ENCODE results near the gene CHPT1.
"Not testable (repeated sequence)": the region's sequence is repeated elsewhere in the genome, so short reads cannot be mapped to it uniquely, and the experiment has no call there.

CHPT1 gene

GRCh38 chr12:101681627-101682026 is 15.8 kb upstream of the CHPT1 start:
- in situ Hi-C loops (cut with MboI; ENCODE audit: low sequenced_read_pairs): not testable (repeated sequence)

GRCh38 chr12:101685092-101685491 is 12.3 kb upstream of the CHPT1 start:
- in situ Hi-C loops (cut with MboI; ENCODE audit: low sequenced_read_pairs): no loop called here

- in situ Hi-C loops (cut with MboI; ENCODE audit: low sequenced_read_pairs): no loop called here
Observed at GRCh38 chr12:101686176-101686575, 11.3 kb upstream of the CHPT1 start.

GRCh38 chr12:101690544-101691098 is 6.8 kb upstream of the CHPT1 start:
- in situ Hi-C loops (cut with MboI; ENCODE audit: low sequenced_read_pairs): no loop called here

GRCh38 chr12:101691503-101692096 is 5.8 kb upstream of the CHPT1 start:
- in situ Hi-C loops (cut with MboI; ENCODE audit: low sequenced_read_pairs): no loop called here

- in situ Hi-C loops (cut with MboI; ENCODE audit: low sequenced_read_pairs): no loop called here
Observed at GRCh38 chr12:101694297-101694848, 3.1 kb upstream of the CHPT1 start.

GRCh38 chr12:101694986-101695385 is 2.5 kb upstream of the CHPT1 start:
- in situ Hi-C loops (cut with MboI; ENCODE audit: low sequenced_read_pairs): no loop called here

- in situ Hi-C loops (cut with MboI; ENCODE audit: low sequenced_read_pairs): no loop called here
Observed at GRCh38 chr12:101695706-101696105, 1.7 kb upstream of the CHPT1 start.

- in situ Hi-C loops (cut with MboI; ENCODE audit: low sequenced_read_pairs): no loop called here
Observed at GRCh38 chr12:101696251-101697196, 916 bp upstream of the CHPT1 start.

- in situ Hi-C loops (cut with MboI; ENCODE audit: low sequenced_read_pairs): no loop called here
Observed at GRCh38 chr12:101697930-101698799, 725 bp downstream of the CHPT1 start.

GRCh38 chr12:101698800-101699347 is 1.4 kb downstream of the CHPT1 start:
- in situ Hi-C loops (cut with MboI; ENCODE audit: low sequenced_read_pairs): no loop called here

GRCh38 chr12:101700299-101700820 is 2.9 kb downstream of the CHPT1 start:
- in situ Hi-C loops (cut with MboI; ENCODE audit: low sequenced_read_pairs): no loop called here

GRCh38 chr12:101703487-101703886 is 6.0 kb downstream of the CHPT1 start:
- in situ Hi-C loops (cut with MboI; ENCODE audit: low sequenced_read_pairs): no loop called here

- in situ Hi-C loops (cut with MboI; ENCODE audit: low sequenced_read_pairs): no loop called here
Observed at GRCh38 chr12:101706403-101706802, 9.0 kb downstream of the CHPT1 start.

- in situ Hi-C loops (cut with MboI; ENCODE audit: low sequenced_read_pairs): no loop called here
Observed at GRCh38 chr12:101707131-101707782, 9.8 kb downstream of the CHPT1 start.

GRCh38 chr12:101710288-101710687 is 12.8 kb downstream of the CHPT1 start:
- in situ Hi-C loops (cut with MboI; ENCODE audit: low sequenced_read_pairs): no loop called here

- in situ Hi-C loops (cut with MboI; ENCODE audit: low sequenced_read_pairs): no loop called here
Observed at GRCh38 chr12:101713059-101713682, 15.7 kb downstream of the CHPT1 start.

GRCh38 chr12:101713930-101714329 is 16.5 kb downstream of the CHPT1 start:
- in situ Hi-C loops (cut with MboI; ENCODE audit: low sequenced_read_pairs): no loop called here

GRCh38 chr12:101714877-101715444 is 17.5 kb downstream of the CHPT1 start:
- in situ Hi-C loops (cut with MboI; ENCODE audit: low sequenced_read_pairs): no loop called here
